Spinal cord (tissue), 10 donors: ENCODE results near the gene AOAH. TPM values are rescaled to one million over a fixed set of nuclear protein-coding genes. Genes with fewer than 3 reads are reported as not detected.

Experiments used
- DNase-seq, 6 donors: peaks; one replicate each; pipeline versions ENCODE4 v3.0.0 to v3.0.0-alpha.2; 2013 to 2015; ENCODE audit warnings: low spot score in 6 of 6, low read depth in 4 of 6
- H3K27ac ChIP-seq: one replicate; pipeline ENCODE4 v1.5.1; 2013; ENCODE audit warnings: low read depth, low read length, control low read depth
- H3K27me3 ChIP-seq: one replicate; pipeline ENCODE4 v1.6.1; 2013; ENCODE audit warnings: low read length; ENCODE audit not compliant: control insufficient read depth, insufficient read depth
- H3K36me3 ChIP-seq: one replicate; pipeline ENCODE4 v1.6.1; 2013; ENCODE audit warnings: low read length; ENCODE audit not compliant: control insufficient read depth, insufficient read depth
- H3K4me1 ChIP-seq: one replicate; pipeline ENCODE4 v1.6.1; 2013; ENCODE audit warnings: low read length; ENCODE audit not compliant: control insufficient read depth, insufficient read depth
- H3K4me3 ChIP-seq: one replicate; pipeline ENCODE4 v1.5.1; 2013; ENCODE audit warnings: low read depth, low read length, control low read depth
- H3K9me3 ChIP-seq: one replicate; pipeline ENCODE4 v1.6.1; 2013; ENCODE audit warnings: low read length; ENCODE audit not compliant: control insufficient read depth, insufficient read depth
- WGBS: methylation state at CpG from one replicate; pipeline ENCODE4 v1.1.5; 2013; ENCODE audit warnings: missing lambda C conversion rate; ENCODE audit not compliant: insufficient coverage; 5-methylcytosine and 5-hydroxymethylcytosine counted together
- polyA plus RNA-seq, 2 donors: library from polyadenylated mRNA; unstranded; fragments of 120-200 nt; gene quantifications; one replicate each; pipeline ENCODE4 v1.2.1, GENCODE V29; 2013; ENCODE audit not compliant: insufficient read length in 2 of 2
- total RNA-seq, 2 donors: library from RNA; depleted of rRNA in 1 of 2; stranded (reverse); fragments of 120-200 nt in 1 of 2; fragments of >200 nt in 1 of 2; gene quantifications; one replicate each; pipeline versions ENCODE4 v1.2.3 to v1.2.4, GENCODE V29; 2013 to 2014
- donor health status: healthy.

Gene AOAH
- total and polyA plus RNA-seq, 4 donors, result 4.2 to 8.1 (median 5.3) TPM

DNA sequence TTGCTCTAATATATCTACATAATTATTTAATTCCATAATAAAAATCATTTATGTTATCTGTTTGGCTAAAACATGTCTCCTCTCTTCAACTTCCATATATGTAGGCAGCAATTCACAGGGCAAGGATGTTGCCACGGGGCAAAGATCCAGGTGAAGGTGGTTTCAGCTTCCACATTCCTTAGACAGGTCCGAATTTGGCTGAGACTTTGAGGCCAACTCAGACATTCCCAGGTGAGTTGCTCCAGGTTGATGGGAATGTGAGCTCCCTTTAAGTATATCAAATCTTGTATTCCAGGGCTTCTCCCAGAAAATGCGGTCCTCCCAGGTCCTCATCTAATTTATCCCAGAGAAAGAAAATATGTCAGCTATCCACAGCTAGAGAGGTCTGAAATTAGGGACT lies 15.1 kb upstream of the AOAH start:
- Histone ChIP-seq H3K36me3 (no peaks in the 10 kb centered on the region), H3K27me3 (no peaks in the 10 kb centered on the region), H3K27ac (no peak overlapping the region), H3K4me1 (no peaks in the 10 kb centered on the region), H3K4me3 (no peak overlapping the region), H3K9me3 (no peaks in the 10 kb centered on the region)
- no peak for DNase-seq
- 100% methylated on average over 1 of the region's 3 CpGs for WGBS

DNA sequence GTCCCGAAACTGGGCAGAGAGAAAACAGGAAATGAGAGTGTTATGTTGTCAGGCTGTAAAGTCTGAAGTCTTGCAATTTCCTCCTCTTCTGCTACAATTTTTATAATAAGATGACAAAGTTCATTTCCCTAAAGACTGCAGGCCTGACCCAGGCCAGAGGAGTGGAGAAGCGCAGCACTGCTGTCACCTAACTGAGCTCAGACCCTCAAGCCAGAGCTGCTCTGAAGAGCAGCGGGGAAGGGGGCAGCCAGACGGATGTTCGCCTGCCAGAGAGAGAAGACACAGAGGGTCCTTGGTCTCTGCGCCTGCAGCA lies 12.6 kb upstream of the AOAH start:
- Histone ChIP-seq H3K4me1 (no peaks in the 10 kb centered on the region), H3K4me3 (no peak overlapping the region), H3K27ac (no peak overlapping the region), H3K27me3 (no peaks in the 10 kb centered on the region), H3K9me3 (no peaks in the 10 kb centered on the region), H3K36me3 (no peaks in the 10 kb centered on the region)
- WGBS, result 92% methylated on average over 5 of the region's 6 CpGs
- no peak for DNase-seq

DNA sequence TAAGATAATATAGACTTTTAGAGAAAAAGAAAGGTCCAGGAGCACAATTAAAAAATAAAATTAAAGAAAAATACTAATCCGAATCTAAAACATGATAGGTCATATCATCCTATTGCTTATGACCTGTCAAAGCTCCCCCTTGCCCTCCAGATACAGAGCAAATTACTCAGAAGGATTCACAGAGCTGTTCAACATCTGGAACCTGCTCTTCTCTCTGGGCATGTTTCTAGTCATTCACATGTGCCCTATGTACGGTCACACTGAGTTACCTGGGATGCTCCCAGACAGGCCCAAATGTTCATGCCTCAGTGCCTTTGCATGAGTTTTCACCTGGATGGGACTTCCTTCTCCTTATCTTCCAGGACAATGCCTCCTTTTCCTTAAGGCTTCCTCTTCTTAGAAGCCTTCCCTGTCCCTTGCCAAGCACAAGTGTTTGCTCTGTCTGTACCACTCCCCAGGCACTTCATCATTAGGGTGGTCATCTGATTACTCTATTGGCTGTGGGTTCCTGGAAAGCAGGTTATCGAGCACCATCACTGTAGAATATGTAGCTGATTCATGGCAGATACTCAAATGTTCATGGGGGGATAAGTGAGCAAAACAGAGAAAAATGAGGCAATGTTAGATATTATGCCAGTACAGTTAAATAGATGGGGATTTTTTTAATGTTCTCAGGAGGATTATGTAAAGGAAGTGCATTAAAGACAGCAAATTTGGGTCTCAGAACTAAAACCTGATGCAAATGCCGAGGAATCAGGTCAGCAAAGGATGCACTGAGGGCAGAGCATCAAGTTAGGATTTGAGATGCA lies 12.0 kb upstream of the AOAH start:
- 95% methylated on average over 4 of the region's 4 CpGs for WGBS
- Histone ChIP-seq H3K4me1 (no peaks in the 10 kb centered on the region), H3K9me3 (no peaks in the 10 kb centered on the region), H3K36me3 (no peaks in the 10 kb centered on the region), H3K27me3 (no peaks in the 10 kb centered on the region), H3K4me3 (no peak overlapping the region), H3K27ac (no peak overlapping the region)
- DNase-seq, result no peak

DNA sequence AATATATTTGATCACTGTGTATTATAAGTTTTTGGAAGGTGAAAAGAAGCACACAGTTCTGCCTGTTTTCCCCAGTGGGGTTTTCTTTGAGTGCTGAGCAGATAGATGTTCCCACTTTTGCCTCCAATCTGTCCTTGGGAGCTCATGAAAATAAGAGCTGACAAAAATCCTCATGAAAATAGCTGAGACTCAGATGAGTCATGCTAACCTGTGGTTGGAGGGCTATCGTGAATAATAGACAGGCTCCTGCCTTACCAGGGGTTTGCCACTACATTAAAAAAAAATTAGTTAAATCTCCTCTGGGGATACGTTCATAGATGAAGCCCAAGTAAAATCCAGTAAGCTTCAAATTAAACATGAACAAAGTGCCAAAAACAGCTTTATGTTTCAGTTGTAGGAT lies 10.9 kb upstream of the AOAH start:
- Histone ChIP-seq H3K27me3 (no peaks in the 10 kb centered on the region), H3K9me3 (no peaks in the 10 kb centered on the region), H3K4me3 (no peak overlapping the region), H3K27ac (no peak overlapping the region), H3K4me1 (no peaks in the 10 kb centered on the region), H3K36me3 (no peaks in the 10 kb centered on the region)
- WGBS, result no CpG with 5 or more reads among the region's 2 CpGs
- DNase-seq, result no peak

DNA sequence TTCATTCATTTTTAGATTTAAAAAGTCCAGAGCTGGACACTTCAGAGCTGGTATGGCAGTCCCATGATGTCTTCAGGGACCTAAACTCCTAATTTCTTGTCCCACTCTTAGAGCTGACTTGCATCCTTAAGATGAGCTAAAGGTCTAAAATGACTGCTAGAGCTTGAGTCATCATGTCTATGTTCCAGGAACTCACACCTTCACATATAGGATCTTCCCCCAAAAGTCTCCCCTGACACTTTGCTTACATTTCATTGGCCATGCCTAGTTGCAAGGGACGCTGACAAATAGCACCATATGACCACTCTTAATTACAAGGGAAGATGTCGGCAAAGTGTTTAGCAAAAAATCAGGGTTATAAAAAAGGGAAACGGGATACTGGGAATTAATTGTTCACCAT lies 10.4 kb upstream of the AOAH start:
- H3K9me3 ChIP-seq, result no peaks in the 10 kb centered on the region
- H3K36me3 ChIP-seq, result no peaks in the 10 kb centered on the region
- no peak for DNase-seq
- H3K27me3 ChIP-seq, result no peaks in the 10 kb centered on the region
- H3K4me3 ChIP-seq, result no peak overlapping the region
- no CpG with 5 or more reads among the region's 3 CpGs for WGBS
- no peaks in the 10 kb centered on the region for H3K4me1 ChIP-seq
- H3K27ac ChIP-seq, result no peak overlapping the region

DNA sequence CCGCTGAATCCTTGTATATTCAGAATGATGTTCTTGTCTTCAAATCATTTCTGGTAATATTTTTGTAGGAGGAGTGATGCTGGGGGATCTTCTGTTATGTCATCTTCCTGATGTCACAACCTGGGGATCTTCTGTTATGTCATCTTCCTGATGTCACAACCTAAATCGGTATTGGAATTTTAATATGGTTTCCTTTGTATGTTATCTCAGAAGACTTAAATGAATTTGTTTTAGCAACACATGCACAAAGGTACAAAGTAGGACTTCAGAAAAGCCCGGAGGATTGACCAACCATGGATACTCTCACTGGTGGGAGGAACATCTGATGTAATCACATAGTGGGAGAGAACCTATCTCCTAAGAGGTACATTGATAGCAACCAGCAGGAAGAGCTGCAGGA lies 9.1 kb upstream of the AOAH start:
- Histone ChIP-seq H3K4me1 (no peaks in the 10 kb centered on the region), H3K27me3 (no peaks in the 10 kb centered on the region), H3K9me3 (no peaks in the 10 kb centered on the region), H3K27ac (no peak overlapping the region), H3K36me3 (no peaks in the 10 kb centered on the region), H3K4me3 (no peak overlapping the region)
- WGBS, result no CpG with 5 or more reads among the region's 3 CpGs
- no peak for DNase-seq

DNA sequence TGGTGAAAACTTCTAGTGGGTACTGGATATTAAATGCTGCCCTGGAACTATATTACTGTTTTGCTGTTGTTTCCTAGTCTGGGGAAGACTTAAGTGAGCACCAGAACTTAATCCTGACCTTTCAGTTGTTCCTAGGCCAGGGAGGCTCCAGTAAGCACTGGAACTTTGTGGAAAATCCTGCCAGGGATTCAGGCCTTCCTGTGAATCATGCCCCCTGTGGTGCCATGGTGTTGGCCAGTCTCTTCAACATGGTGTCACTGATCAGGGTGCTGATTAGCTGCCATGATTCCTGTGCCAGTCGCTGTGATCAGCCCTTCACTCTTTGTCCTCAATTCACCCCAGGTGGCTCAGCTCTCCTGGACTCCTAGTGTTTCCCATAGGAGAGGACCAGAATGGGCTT lies 8.5 kb upstream of the AOAH start:
- H3K27ac ChIP-seq, result no peak overlapping the region
- no peaks in the 10 kb centered on the region for H3K4me1 ChIP-seq
- DNase-seq, result no peak
- no peaks in the 10 kb centered on the region for H3K9me3 ChIP-seq
- WGBS, result 100% methylated on average over 1 of the region's 1 CpG
- no peaks in the 10 kb centered on the region for H3K27me3 ChIP-seq
- H3K36me3 ChIP-seq, result no peaks in the 10 kb centered on the region
- no peak overlapping the region for H3K4me3 ChIP-seq

DNA sequence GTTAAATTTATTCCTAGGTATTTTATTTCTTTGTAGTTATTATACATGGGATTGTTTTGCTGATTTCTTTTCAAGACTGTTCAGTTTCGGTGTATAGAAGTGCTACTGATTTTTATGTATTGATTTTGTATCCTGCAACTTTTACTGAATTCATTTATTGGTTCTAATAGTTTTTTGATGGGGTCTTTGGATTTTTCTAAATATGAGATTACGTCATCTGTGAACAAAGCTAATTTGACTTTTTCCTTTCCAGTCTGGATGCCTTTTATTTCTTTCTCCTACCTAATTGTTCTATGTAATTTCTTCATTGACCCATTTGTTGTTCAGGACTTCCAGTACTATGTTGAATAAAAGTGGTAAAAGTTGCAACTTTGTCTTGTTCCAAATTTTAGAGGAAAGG lies 5.8 kb upstream of the AOAH start:
- H3K36me3 ChIP-seq, result no peaks in the 10 kb centered on the region
- no peaks in the 10 kb centered on the region for H3K9me3 ChIP-seq
- no CpG with 5 or more reads among the region's 2 CpGs for WGBS
- H3K4me1 ChIP-seq, result no peaks in the 10 kb centered on the region
- H3K4me3 ChIP-seq, result no peak overlapping the region
- no peak for DNase-seq
- H3K27ac ChIP-seq, result no peak overlapping the region
- H3K27me3 ChIP-seq, result no peaks in the 10 kb centered on the region

DNA sequence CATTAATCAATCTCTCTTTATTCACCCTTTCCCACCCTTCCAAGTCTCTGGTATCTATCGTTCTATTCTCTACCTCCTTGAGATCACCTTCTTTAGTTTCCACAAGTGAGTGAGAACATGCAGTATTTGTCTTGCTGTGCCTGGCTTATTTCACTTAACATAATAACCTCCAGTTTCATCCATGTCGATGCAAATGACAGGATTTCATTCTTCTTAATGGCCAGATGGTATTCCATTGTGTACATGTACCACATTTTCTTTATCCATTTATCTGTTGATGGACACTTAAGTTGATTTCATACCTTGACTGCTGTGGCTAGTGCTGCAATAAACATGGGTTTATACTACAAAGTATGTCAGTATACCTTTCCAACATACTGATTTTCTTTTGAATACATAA lies 3.8 kb upstream of the AOAH start:
- Histone ChIP-seq H3K4me1 (no peaks in the 10 kb centered on the region), H3K4me3 (no peak overlapping the region), H3K9me3 (no peaks in the 10 kb centered on the region), H3K36me3 (no peaks in the 10 kb centered on the region), H3K27me3 (no peaks in the 10 kb centered on the region), H3K27ac (no peak overlapping the region)
- no peak for DNase-seq
- 60% methylated on average over 1 of the region's 2 CpGs for WGBS

DNA sequence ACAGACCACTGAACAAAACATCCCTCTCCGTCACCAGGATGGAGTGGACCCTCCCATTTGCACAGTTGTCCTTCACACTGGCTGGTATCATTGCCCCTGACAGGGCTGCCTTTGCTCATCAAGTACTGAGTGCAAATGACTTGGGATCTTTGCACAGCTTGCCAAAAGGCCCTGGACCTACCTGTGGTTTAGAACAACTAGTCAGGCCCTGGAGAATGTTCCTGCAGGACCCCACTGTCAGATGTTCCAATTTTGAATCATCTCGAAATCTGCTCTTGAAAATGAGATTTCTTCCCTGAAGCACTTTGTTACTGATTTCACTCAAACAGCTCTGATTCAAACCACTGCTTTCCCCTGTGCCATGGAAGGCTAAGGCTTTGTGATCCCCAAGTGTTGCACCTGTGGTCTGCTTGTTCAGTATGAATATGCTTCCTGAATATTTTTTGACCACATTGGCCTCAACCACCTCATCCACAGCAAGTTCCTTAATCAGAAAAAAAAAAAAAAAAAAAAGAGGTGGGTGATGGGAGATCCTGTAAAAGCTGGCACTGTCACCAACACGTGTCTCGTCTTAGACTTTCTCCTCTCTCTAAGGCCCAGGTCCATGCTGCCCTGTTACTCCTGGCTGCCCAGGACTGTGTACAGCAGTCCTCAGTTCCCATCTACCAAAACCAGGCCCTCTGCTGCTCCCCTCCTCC lies 2.7 kb upstream of the AOAH start:
- Histone ChIP-seq H3K27ac (no peak overlapping the region), H3K36me3 (no peaks in the 10 kb centered on the region), H3K27me3 (no peaks in the 10 kb centered on the region), H3K9me3 (no peaks in the 10 kb centered on the region), H3K4me3 (no peak overlapping the region), H3K4me1 (no peaks in the 10 kb centered on the region)
- no peak for DNase-seq
- 79% methylated on average over 4 of the region's 4 CpGs for WGBS
